HCT116 (cell line): Measurements from ENCODE around the gene IRF9.

ENCODE experiments used
- CBX3 ChIP-seq: IDR thresholded peaks from 2 replicates; pipeline ENCODE4 v1.6.1; 2012; ENCODE audit warnings: low read depth
- CEBPB ChIP-seq: IDR thresholded peaks from 2 replicates; pipeline ENCODE4 v1.6.1; 2012; ENCODE audit warnings: low read depth
- ELF1 ChIP-seq: IDR thresholded peaks from 2 replicates; pipeline ENCODE4 v1.6.1; 2012; ENCODE audit warnings: low read depth, borderline replicate concordance
- EZH2phosphoT487 ChIP-seq: fragments of 200-600 bp; IDR thresholded peaks from 2 replicates; pipeline ENCODE4 v1.6.1; 2018; ENCODE audit warnings: antibody characterized with exemption, borderline replicate concordance
- POLR2A ChIP-seq: IDR thresholded peaks from 2 replicates; pipeline ENCODE4 v1.7.0; 2011; ENCODE audit warnings: borderline replicate concordance; ENCODE audit not compliant: insufficient read depth, insufficient read length; ENCODE audit errors: extremely low read depth
- SP1 ChIP-seq: IDR thresholded peaks from 2 replicates; pipeline ENCODE4 v1.6.1; 2012; ENCODE audit warnings: low read depth
- SRF ChIP-seq: IDR thresholded peaks from 2 replicates; pipeline ENCODE4 v1.6.1; 2012; ENCODE audit warnings: low read depth
- TCF7L2 ChIP-seq: IDR thresholded peaks from 2 replicates; pipeline ENCODE4 v1.7.0; 2011; ENCODE audit warnings: borderline replicate concordance, inconsistent platforms; ENCODE audit not compliant: insufficient read depth, insufficient read length; ENCODE audit errors: extremely low read depth
- TF ChIP-seq, protein P1 (sequence below), 3 experiments: fragments of 200-600 bp in 1 of 3; sonication (generic) in 1 of 3; IDR thresholded peaks in 2 of 3; conservative IDR thresholded peaks in 1 of 3; 2 replicates each; pipeline ENCODE4 v1.5.1; 2012 to 2017; ENCODE audit warnings: low read depth in 2 of 3, low read length in 2 of 3, antibody characterized with exemption in 1 of 3, borderline replicate concordance in 1 of 3, control low read depth in 1 of 3, mild to moderate bottlenecking in 1 of 3, mixed read lengths in 1 of 3, mixed run types in 1 of 3, moderate library complexity in 1 of 3; ENCODE audit not compliant: insufficient read depth in 1 of 3
- TF ChIP-seq, protein P2 (sequence below): IDR thresholded peaks from 2 replicates; pipeline ENCODE4 v1.6.1; 2012
- TF ChIP-seq, protein P3 (sequence below): IDR thresholded peaks from 2 replicates; pipeline ENCODE4 v1.6.1; 2012; ENCODE audit warnings: low read depth
- TF ChIP-seq, protein P4 (sequence below): IDR thresholded peaks from 2 replicates; pipeline ENCODE4 v1.6.1; 2012

DNA sequence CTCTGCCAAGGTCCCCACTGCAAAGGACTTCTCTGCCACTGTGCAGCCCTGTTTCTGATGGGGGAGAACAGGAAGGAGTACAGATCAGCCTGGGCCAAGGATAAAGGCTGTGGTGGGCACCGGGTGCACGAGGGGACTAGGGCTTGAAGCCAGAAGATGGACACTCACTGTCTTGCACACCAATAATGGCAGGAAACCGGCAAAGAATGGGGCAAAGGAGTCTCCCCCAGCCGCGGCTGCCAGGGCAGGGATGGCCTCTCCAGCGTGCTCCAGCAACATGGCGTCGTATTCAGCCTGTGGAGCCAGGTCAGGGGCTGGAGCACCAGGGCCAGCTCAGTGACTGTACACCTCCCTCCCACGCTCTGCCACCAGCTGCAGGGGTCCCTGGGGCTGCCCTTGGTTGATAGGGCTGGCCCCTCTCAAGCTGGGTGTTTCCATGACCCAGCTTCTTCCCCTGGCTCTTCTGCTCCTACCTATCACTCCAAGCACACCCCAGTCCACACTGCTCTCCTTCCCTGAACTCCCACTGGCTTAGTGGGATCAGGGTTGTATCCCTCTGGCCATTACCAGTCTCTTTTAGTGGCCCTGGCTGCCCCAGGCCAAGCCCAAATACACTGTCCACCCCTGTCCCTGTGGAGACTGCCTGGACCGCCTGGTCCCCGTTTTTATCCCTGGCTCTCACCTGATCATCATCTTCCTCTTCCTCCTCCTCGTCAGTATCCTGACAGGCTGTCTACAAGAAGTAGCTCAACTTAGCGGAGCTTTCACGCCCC lies 21.2 kb downstream of the IRF9 start:
- no peak for TF ChIP-seq EZH2phosphoT487
- no peak for TF ChIP-seq CBX3
- no peak for TF ChIP-seq SRF
- TF ChIP-seq, protein P1, sequence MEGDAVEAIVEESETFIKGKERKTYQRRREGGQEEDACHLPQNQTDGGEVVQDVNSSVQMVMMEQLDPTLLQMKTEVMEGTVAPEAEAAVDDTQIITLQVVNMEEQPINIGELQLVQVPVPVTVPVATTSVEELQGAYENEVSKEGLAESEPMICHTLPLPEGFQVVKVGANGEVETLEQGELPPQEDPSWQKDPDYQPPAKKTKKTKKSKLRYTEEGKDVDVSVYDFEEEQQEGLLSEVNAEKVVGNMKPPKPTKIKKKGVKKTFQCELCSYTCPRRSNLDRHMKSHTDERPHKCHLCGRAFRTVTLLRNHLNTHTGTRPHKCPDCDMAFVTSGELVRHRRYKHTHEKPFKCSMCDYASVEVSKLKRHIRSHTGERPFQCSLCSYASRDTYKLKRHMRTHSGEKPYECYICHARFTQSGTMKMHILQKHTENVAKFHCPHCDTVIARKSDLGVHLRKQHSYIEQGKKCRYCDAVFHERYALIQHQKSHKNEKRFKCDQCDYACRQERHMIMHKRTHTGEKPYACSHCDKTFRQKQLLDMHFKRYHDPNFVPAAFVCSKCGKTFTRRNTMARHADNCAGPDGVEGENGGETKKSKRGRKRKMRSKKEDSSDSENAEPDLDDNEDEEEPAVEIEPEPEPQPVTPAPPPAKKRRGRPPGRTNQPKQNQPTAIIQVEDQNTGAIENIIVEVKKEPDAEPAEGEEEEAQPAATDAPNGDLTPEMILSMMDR (IDR thresholded peaks at IDR 0.05 in 2 of 3, conservative IDR thresholded peaks at IDR 0.05 in 1 of 3; ENCODE audit: borderline replicate concordance in 1 of 3, insufficient read depth in 1 of 3, low read depth in 2 of 3, low read length in 2 of 3), result no peak
- TF ChIP-seq ELF1, result no peak
- no peak for TF ChIP-seq SP1
- TF ChIP-seq, protein P2, sequence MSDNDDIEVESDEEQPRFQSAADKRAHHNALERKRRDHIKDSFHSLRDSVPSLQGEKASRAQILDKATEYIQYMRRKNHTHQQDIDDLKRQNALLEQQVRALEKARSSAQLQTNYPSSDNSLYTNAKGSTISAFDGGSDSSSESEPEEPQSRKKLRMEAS, result no peak
- TF ChIP-seq TCF7L2, result no peak
- TF ChIP-seq POLR2A, result no peak
- TF ChIP-seq, protein P3, sequence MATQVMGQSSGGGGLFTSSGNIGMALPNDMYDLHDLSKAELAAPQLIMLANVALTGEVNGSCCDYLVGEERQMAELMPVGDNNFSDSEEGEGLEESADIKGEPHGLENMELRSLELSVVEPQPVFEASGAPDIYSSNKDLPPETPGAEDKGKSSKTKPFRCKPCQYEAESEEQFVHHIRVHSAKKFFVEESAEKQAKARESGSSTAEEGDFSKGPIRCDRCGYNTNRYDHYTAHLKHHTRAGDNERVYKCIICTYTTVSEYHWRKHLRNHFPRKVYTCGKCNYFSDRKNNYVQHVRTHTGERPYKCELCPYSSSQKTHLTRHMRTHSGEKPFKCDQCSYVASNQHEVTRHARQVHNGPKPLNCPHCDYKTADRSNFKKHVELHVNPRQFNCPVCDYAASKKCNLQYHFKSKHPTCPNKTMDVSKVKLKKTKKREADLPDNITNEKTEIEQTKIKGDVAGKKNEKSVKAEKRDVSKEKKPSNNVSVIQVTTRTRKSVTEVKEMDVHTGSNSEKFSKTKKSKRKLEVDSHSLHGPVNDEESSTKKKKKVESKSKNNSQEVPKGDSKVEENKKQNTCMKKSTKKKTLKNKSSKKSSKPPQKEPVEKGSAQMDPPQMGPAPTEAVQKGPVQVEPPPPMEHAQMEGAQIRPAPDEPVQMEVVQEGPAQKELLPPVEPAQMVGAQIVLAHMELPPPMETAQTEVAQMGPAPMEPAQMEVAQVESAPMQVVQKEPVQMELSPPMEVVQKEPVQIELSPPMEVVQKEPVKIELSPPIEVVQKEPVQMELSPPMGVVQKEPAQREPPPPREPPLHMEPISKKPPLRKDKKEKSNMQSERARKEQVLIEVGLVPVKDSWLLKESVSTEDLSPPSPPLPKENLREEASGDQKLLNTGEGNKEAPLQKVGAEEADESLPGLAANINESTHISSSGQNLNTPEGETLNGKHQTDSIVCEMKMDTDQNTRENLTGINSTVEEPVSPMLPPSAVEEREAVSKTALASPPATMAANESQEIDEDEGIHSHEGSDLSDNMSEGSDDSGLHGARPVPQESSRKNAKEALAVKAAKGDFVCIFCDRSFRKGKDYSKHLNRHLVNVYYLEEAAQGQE, result no peak
- TF ChIP-seq CEBPB, result no peak
- TF ChIP-seq, protein P4, sequence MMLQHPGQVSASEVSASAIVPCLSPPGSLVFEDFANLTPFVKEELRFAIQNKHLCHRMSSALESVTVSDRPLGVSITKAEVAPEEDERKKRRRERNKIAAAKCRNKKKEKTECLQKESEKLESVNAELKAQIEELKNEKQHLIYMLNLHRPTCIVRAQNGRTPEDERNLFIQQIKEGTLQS, result no peak
